HT1080 (cell line): ENCODE data around the gene MLST8. TPM values are rescaled to one million over a fixed set of nuclear protein-coding genes. Genes with fewer than 3 reads are reported as not detected.

ENCODE experiments used
- DNase-seq: peaks from one replicate; pipeline ENCODE4 v3.0.0-alpha.2; 2015; ENCODE audit warnings: low read depth
- polyA plus RNA-seq, 2 experiments: library from polyadenylated mRNA; depleted of rRNA; stranded (reverse); fragments of >200 nt; gene quantifications; 2 replicates each; pipeline ENCODE4 v1.2.3, GENCODE V29; 2015
- total RNA-seq: library from RNA; depleted of rRNA; stranded (reverse); fragments of >200 nt; shearing (Covaris generic); gene quantifications from 2 replicates; pipeline ENCODE4 v1.2.3, GENCODE V29; 2014; rRNA removed

MLST8 gene
- total RNA-seq: 50.0 and 69.1 TPM in 2 replicates
- polyA plus RNA-seq (2015; cell fraction: cytosol; rRNA removed): 89.7 and 112 TPM in 2 replicates
- polyA plus RNA-seq (2015; cell fraction: nucleus; rRNA removed): 83.0 and 83.6 TPM in 2 replicates

- peak; percentile 71 for DNase-seq
Measured at GRCh38 chr16:2205104-2205966, at the start of gene MLST8. Gene MLST8, plus strand, starts transcription at chr16:2205454. Its CDS starts 632 bp downstream, at chr16:2206086.

GRCh38 chr16:2155977-2156848 is 49.0 kb upstream of the MLST8 start:
- peak; percentile 48 for DNase-seq

- DNase-seq: no peak
Measured at GRCh38 chr16:2156849-2157224, 48.4 kb upstream of the MLST8 start.

GRCh38 chr16:2157480-2158261 is 47.6 kb upstream of the MLST8 start:
- DNase-seq: no peak

GRCh38 chr16:2158262-2158638 is 47.0 kb upstream of the MLST8 start:
- DNase-seq: no peak

- DNase-seq: no peak
Measured at GRCh38 chr16:2159175-2159838, 45.9 kb upstream of the MLST8 start.

GRCh38 chr16:2160915-2161551 is 44.2 kb upstream of the MLST8 start:
- DNase-seq: no peak

- DNase-seq: no peak
Measured at GRCh38 chr16:2161911-2162310, 43.3 kb upstream of the MLST8 start.

- no peak for DNase-seq
Measured at GRCh38 chr16:2162676-2163118, 42.6 kb upstream of the MLST8 start.

GRCh38 chr16:2163211-2163881 is 41.9 kb upstream of the MLST8 start:
- no peak for DNase-seq

- no peak for DNase-seq
Measured at GRCh38 chr16:2165861-2166260, 39.4 kb upstream of the MLST8 start.

GRCh38 chr16:2166263-2167067 is 38.8 kb upstream of the MLST8 start:
- DNase-seq: no peak

GRCh38 chr16:2167068-2167638 is 38.1 kb upstream of the MLST8 start:
- DNase-seq: no peak

- DNase-seq: no peak
Measured at GRCh38 chr16:2170080-2170479, 35.2 kb upstream of the MLST8 start.

GRCh38 chr16:2170587-2171435 is 34.4 kb upstream of the MLST8 start:
- DNase-seq: no peak

- DNase-seq: no peak
Measured at GRCh38 chr16:2171601-2172178, 33.6 kb upstream of the MLST8 start.
